CD4-positive, alpha-beta T cell treated with Interferon gamma for 1 hour (primary cell): ENCODE measurements around the gene HES2.
"Not testable (repeated sequence)": the region's sequence is repeated elsewhere in the genome, so short reads cannot be mapped to it uniquely, and the experiment has no call there.

Experiments
- DNase-seq: peaks from one replicate; pipeline ENCODE4 v3.0.0-alpha.2; 2020

HES2 gene

GRCh38 chr1:6435129-6435528 is 15.4 kb upstream of the HES2 start:
- no peak for DNase-seq

- no peak for DNase-seq
Observed at GRCh38 chr1:6434186-6434585, 14.5 kb upstream of the HES2 start.

GRCh38 chr1:6431645-6432579 is 12.2 kb upstream of the HES2 start:
- DNase-seq = not testable (repeated sequence)

- DNase-seq = not testable (repeated sequence)
Observed at GRCh38 chr1:6429660-6430411, 10.1 kb upstream of the HES2 start.

GRCh38 chr1:6428453-6428852 is 8.7 kb upstream of the HES2 start:
- not testable (repeated sequence) for DNase-seq

- no peak for DNase-seq
Observed at GRCh38 chr1:6427441-6428390, 8.0 kb upstream of the HES2 start.

- no peak for DNase-seq
Observed at GRCh38 chr1:6426972-6427350, 7.2 kb upstream of the HES2 start.

GRCh38 chr1:6426277-6426971 is 6.7 kb upstream of the HES2 start:
- DNase-seq = no peak

GRCh38 chr1:6425658-6426057 is 5.9 kb upstream of the HES2 start:
- DNase-seq = no peak

- no peak for DNase-seq
Observed at GRCh38 chr1:6424619-6425593, 5.2 kb upstream of the HES2 start, which contains the start of gene ESPN. Gene ESPN (plus strand): TSS chr1:6424776. CDS start chr1:6424956, 180 bp downstream.

GRCh38 chr1:6424000-6424565 is 4.4 kb upstream of the HES2 start:
- DNase-seq = no peak

GRCh38 chr1:6423321-6423999 is 3.7 kb upstream of the HES2 start:
- DNase-seq = peak; percentile 59

- no peak for DNase-seq
Observed at GRCh38 chr1:6421266-6421665, 1.5 kb upstream of the HES2 start.

GRCh38 chr1:6420454-6421042 is 829 bp upstream of the HES2 start:
- no peak for DNase-seq

- DNase-seq = no peak
Observed at GRCh38 chr1:6419397-6419803, 319 bp downstream of the HES2 start.

- no peak for DNase-seq
Observed at GRCh38 chr1:6418668-6419396, 887 bp downstream of the HES2 start.

- DNase-seq = no peak
Observed at GRCh38 chr1:6417961-6418667, 1.6 kb downstream of the HES2 start.

GRCh38 chr1:6416906-6417305 is 2.8 kb downstream of the HES2 start:
- DNase-seq = no peak
